Activated naive CD8-positive, alpha-beta T cell treated with anti-CD3 and anti-CD28 coated beads for 36 hours (primary cell): ENCODE measurements around the gene FAM13B. TPM values are rescaled to one million over a fixed set of nuclear protein-coding genes. Genes with fewer than 3 reads are reported as not detected.
"Not testable (repeated sequence)": the region's sequence is repeated elsewhere in the genome, so short reads cannot be mapped to it uniquely, and the experiment has no call there.

ENCODE experiments used
- DNase-seq: peaks from one replicate; pipeline ENCODE4 v3.0.0; 2021
- H3K27ac Mint-ChIP-seq: one replicate; pipeline ENCODE4 v1.8.0; 2022; ENCODE audit warnings: mild to moderate bottlenecking, moderate library complexity, mixed read lengths
- H3K27me3 Mint-ChIP-seq: one replicate; pipeline ENCODE4 v1.8.0; 2022; ENCODE audit warnings: mild to moderate bottlenecking, mixed read lengths
- H3K36me3 Mint-ChIP-seq: one replicate; pipeline ENCODE4 v1.8.0; 2021; ENCODE audit warnings: mild to moderate bottlenecking, mixed read lengths
- H3K4me1 Mint-ChIP-seq: one replicate; pipeline ENCODE4 v1.8.0; 2021; ENCODE audit warnings: mixed read lengths
- H3K4me3 Mint-ChIP-seq: one replicate; pipeline ENCODE4 v1.8.0; 2022; ENCODE audit warnings: mild to moderate bottlenecking, moderate library complexity, mixed read lengths
- H3K9me3 Mint-ChIP-seq: one replicate; pipeline ENCODE4 v1.8.0; 2022; ENCODE audit warnings: mixed read lengths
- total RNA-seq, 2 experiments: library from RNA; stranded (reverse); gene quantifications; one replicate each; pipeline ENCODE4 v1.2.3, GENCODE V29; 2021

Gene FAM13B
- total RNA-seq, 2 experiments from 2014 or later, result 17.8 to 18.2 TPM

DNA sequence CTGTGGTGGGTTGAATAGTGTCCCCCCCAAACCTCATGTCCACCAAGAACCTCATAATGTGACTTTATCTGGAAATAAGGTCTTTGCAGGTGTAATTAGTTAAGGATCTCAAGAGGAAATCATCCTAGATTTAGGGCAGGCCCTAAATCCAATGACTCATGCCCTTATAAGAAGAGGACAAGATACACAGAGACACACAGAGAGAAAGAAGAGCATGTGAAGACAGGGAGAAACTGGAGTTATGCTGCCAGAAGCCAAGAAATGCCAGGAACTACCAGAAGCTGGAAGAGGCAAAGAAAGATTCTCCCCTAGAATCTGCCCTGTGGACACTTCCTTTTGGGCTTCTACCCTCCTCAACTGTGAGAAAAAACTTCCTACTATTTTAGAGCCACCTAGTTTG, 8.8 kb downstream of the FAM13B start:
- no peak overlapping the region for H3K4me3 Mint-ChIP-seq
- peaks cover 30% of the 10 kb centered on the region for H3K36me3 Mint-ChIP-seq
- no peaks in the 10 kb centered on the region for H3K27me3 Mint-ChIP-seq
- H3K27ac Mint-ChIP-seq, result no peak overlapping the region
- H3K9me3 Mint-ChIP-seq, result no peaks in the 10 kb centered on the region
- no peak for DNase-seq
- peaks cover 56% of the 10 kb centered on the region for H3K4me1 Mint-ChIP-seq

GRCh38 chr5:138022912-138023311, 10.0 kb downstream of the FAM13B start:
- Mint-ChIP-seq H3K36me3 (peaks cover 33% of the 10 kb centered on the region), H3K9me3 (no peaks in the 10 kb centered on the region), H3K4me1 (peaks cover 55% of the 10 kb centered on the region), H3K4me3 (no peak overlapping the region), H3K27ac (no peak overlapping the region), H3K27me3 (no peaks in the 10 kb centered on the region)
- no peak for DNase-seq

- Mint-ChIP-seq H3K36me3 (peaks cover 27% of the 10 kb centered on the region), H3K27me3 (no peaks in the 10 kb centered on the region), H3K27ac (no peak overlapping the region), H3K4me1 (peaks cover 48% of the 10 kb centered on the region), H3K4me3 (no peak overlapping the region), H3K9me3 (no peaks in the 10 kb centered on the region)
- no peak for DNase-seq
These were observed 11.1 kb downstream of the FAM13B start for GRCh38 chr5:138021771-138022170.

- no peaks in the 10 kb centered on the region for H3K27me3 Mint-ChIP-seq
- H3K36me3 Mint-ChIP-seq, result peaks cover 35% of the 10 kb centered on the region
- peaks cover 31% of the 10 kb centered on the region for H3K4me1 Mint-ChIP-seq
- no peaks in the 10 kb centered on the region for H3K9me3 Mint-ChIP-seq
- H3K4me3 Mint-ChIP-seq, result no peak overlapping the region
- no peak overlapping the region for H3K27ac Mint-ChIP-seq
- DNase-seq, result no peak
These were observed 14.0 kb downstream of the FAM13B start for GRCh38 chr5:138018849-138019248.

DNA sequence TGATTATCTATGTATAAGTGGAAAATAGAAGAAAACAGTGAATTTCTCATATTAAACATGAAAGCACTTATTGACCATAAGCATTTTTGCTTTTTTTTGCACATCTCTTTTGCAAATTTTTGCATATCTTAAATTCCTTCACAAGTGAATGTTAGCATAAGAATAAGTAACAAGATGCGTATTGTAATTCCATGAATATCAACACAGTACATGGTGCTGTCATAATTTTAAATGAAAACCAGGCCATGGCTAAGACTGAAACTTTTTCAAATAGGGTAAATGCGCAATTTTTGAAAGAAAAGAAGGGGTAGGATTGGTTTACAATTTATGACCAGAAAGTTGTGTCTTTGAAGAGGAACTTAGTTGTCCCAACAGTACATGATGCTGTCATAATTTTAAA, 17.0 kb downstream of the FAM13B start:
- Mint-ChIP-seq H3K9me3 (no peaks in the 10 kb centered on the region), H3K27ac (no peak overlapping the region), H3K4me1 (peaks cover 8% of the 10 kb centered on the region), H3K36me3 (peaks cover 39% of the 10 kb centered on the region), H3K4me3 (no peak overlapping the region), H3K27me3 (no peaks in the 10 kb centered on the region)
- DNase-seq, result no peak

- H3K4me3 Mint-ChIP-seq, result no peak overlapping the region
- H3K27ac Mint-ChIP-seq, result no peak overlapping the region
- no peaks in the 10 kb centered on the region for H3K9me3 Mint-ChIP-seq
- peaks cover 19% of the 10 kb centered on the region for H3K36me3 Mint-ChIP-seq
- H3K27me3 Mint-ChIP-seq, result no peaks in the 10 kb centered on the region
- peaks cover 1% of the 10 kb centered on the region for H3K4me1 Mint-ChIP-seq
- DNase-seq, result no peak
These were observed 20.9 kb downstream of the FAM13B start for GRCh38 chr5:138011991-138012390.

- H3K27me3 Mint-ChIP-seq, result no peaks in the 10 kb centered on the region
- DNase-seq, result no peak
- H3K9me3 Mint-ChIP-seq, result peaks cover 16% of the 10 kb centered on the region
- no peak overlapping the region for H3K4me3 Mint-ChIP-seq
- peaks cover 57% of the 10 kb centered on the region for H3K36me3 Mint-ChIP-seq
- H3K4me1 Mint-ChIP-seq, result peaks cover 35% of the 10 kb centered on the region
- H3K27ac Mint-ChIP-seq, result no peak overlapping the region
These were observed 32.7 kb downstream of the FAM13B start for GRCh38 chr5:138000102-138000723.

DNA sequence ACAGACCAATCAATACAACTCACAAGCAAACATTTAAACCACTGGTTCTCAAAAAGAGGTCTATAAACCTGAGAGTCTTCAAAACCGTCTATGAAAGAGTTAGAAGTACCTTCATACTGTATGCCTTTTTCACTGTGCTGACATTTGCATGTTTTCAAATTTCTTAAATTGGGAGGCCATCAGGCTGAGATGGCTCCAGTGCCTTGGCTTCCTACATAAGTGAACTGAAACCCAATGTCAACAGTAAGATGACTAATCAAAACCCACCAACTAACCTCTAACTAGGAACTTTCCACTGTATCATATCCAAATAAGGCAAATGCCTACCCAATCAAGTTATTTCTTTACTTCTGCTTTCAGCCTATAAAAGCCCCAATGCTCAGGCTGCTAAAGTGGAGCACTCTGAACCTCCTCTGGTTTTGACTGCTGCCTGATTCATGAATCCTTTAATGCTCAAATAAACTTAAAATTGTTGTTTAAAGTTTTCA, 35.1 kb downstream of the FAM13B start:
- DNase-seq, result peak; percentile 6
- H3K27ac Mint-ChIP-seq, result peak overlapping the region; percentile 81
- H3K9me3 Mint-ChIP-seq, result peaks cover 16% of the 10 kb centered on the region
- no peak overlapping the region for H3K4me3 Mint-ChIP-seq
- peaks cover 54% of the 10 kb centered on the region for H3K36me3 Mint-ChIP-seq
- H3K27me3 Mint-ChIP-seq, result no peaks in the 10 kb centered on the region
- peaks cover 40% of the 10 kb centered on the region for H3K4me1 Mint-ChIP-seq

DNA sequence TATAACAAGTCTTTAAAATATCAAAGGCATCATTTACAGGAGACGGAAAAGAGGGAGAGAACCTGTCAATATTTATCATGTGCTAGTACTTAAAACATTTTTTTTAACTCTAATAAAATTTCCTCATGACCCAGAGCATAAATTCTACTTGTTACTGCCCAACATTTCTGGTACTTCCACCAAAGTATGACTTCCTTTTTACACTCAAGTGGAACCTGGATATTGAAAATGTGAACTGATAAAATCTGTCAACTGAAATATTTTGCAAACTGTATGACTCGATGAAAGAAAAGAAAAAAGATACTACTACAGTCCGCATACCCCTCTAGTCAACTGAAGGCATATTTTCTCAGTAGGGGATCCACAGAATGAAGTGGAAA, 37.1 kb downstream of the FAM13B start:
- H3K4me3 Mint-ChIP-seq, result no peak overlapping the region
- peaks cover 16% of the 10 kb centered on the region for H3K9me3 Mint-ChIP-seq
- H3K36me3 Mint-ChIP-seq, result peaks cover 52% of the 10 kb centered on the region

DNA sequence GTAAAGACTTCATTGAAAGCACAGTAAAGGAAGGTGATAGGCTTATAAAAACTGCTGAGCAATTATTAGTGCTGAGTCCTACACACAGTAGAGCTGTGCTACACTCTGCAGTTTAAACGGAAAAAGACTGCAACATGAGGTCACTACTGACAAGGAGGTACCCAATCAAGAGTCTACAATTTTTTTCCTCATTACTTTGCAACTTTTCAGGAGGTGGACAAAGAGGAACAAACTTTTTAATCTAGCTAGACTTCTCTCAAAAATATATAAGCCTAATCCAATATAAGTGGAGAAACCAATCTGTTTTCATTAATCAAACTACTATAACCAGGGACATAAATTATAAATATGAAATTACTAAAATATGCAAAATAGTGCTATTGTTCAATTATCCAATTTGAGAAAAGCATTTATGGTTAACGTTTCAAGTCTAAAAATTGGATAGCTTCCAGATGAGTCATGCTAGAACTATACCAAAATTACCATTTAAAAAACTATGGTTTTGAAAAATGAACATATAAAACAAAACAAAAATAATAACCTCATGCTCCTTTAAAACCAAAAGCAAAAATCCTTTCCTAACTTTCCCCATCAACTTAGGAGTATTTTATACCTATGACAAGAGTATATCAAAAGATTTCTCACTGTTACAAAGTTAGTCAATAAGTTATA, 37.7 kb downstream of the FAM13B start:
- peaks cover 43% of the 10 kb centered on the region for H3K4me1 Mint-ChIP-seq

More for the DNA sequence above, 37.1 kb downstream of the FAM13B start:
- no peak overlapping the region for H3K27ac Mint-ChIP-seq
- H3K4me1 Mint-ChIP-seq, result peaks cover 42% of the 10 kb centered on the region
- DNase-seq, result no peak
- no peaks in the 10 kb centered on the region for H3K27me3 Mint-ChIP-seq

DNA sequence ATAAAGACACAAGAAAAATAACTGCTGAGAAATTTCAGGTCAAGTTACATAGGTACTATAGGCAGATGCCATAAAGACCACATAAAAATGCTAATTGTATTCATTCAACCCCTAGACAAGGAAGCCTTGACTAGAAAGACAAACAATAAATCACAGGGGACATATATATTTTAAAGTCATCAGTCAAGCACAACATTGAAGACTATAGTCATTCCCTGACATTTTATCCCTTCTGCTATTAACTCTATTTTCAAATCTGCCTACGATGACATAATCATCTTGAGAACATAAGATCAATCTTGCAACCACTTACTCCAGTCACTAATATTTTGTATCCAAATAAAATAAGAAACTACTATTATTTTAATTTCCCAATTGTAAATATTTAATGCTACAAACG, 38.3 kb downstream of the FAM13B start:
- Mint-ChIP-seq H3K4me1 (peaks cover 38% of the 10 kb centered on the region), H3K27ac (no peak overlapping the region), H3K4me3 (no peak overlapping the region), H3K9me3 (peaks cover 14% of the 10 kb centered on the region), H3K36me3 (peaks cover 44% of the 10 kb centered on the region), H3K27me3 (no peaks in the 10 kb centered on the region)
- no peak for DNase-seq

More for the DNA sequence above, 37.7 kb downstream of the FAM13B start:
- H3K27ac Mint-ChIP-seq, result no peak overlapping the region
- H3K36me3 Mint-ChIP-seq, result peaks cover 49% of the 10 kb centered on the region
- peaks cover 16% of the 10 kb centered on the region for H3K9me3 Mint-ChIP-seq
- no peak overlapping the region for H3K4me3 Mint-ChIP-seq
- no peak for DNase-seq
- H3K27me3 Mint-ChIP-seq, result no peaks in the 10 kb centered on the region

- Mint-ChIP-seq H3K9me3 (no peaks in the 10 kb centered on the region), H3K4me1 (peaks cover 15% of the 10 kb centered on the region), H3K27me3 (no peaks in the 10 kb centered on the region), H3K4me3 (no peak overlapping the region), H3K36me3 (peaks cover 18% of the 10 kb centered on the region), H3K27ac (no peak overlapping the region)
- no peak for DNase-seq
These were observed 43.5 kb downstream of the FAM13B start for GRCh38 chr5:137989419-137989818.

GRCh38 chr5:137975208-137975607, 57.7 kb downstream of the FAM13B start:
- Mint-ChIP-seq H3K27ac (peak overlapping the region; percentile 15), H3K4me1 (no peaks in the 10 kb centered on the region), H3K27me3 (no peaks in the 10 kb centered on the region), H3K9me3 (peaks cover 14% of the 10 kb centered on the region), H3K4me3 (no peak overlapping the region), H3K36me3 (peaks cover 61% of the 10 kb centered on the region)
- DNase-seq, result no peak

DNA sequence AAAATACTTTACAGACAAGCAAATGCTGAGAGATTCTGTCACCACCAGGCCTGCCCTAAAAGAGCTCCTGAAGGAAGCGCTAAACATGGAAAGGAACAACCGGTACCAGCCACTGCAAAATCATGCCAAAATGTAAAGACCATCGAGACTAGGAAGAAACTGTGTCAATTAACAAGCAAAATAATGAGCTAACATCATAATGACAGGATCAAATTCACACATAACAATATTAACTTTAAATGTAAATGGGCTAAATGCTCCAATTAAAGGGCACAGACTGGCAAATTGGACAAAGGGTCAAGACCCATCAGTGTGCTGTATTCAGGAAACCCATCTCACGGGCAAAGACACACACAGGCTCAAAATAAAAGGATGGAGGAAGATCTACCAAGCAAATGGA, 62.5 kb downstream of the FAM13B start:
- H3K4me3 Mint-ChIP-seq, DNase-seq, H3K27ac Mint-ChIP-seq, H3K4me1 Mint-ChIP-seq, H3K27me3 Mint-ChIP-seq: not testable (repeated sequence)
- Mint-ChIP-seq H3K9me3 (peaks cover 11% of the 10 kb centered on the region), H3K36me3 (peaks cover 49% of the 10 kb centered on the region)

DNA sequence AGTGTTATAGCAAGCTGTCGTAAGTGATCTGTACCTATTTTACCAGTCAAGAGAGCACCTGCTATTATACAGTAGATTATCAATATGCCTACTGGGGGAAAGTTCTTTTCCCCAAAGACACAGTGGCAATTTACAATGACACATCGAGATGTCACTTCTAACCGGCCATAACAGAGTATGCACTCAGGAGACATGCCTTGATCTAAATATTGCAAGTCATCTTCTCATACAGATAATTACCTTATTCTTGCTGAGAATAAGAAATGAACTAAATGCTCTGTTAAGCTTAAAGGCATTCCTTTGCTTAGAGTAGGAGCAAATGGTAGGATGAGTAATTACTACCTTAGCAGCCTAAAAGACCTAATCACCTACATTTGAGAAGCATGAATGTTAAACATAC, 72.1 kb downstream of the FAM13B start:
- H3K9me3 Mint-ChIP-seq, result no peaks in the 10 kb centered on the region
- H3K4me3 Mint-ChIP-seq, result no peak overlapping the region
- peaks cover 15% of the 10 kb centered on the region for H3K36me3 Mint-ChIP-seq
- H3K27me3 Mint-ChIP-seq, result no peaks in the 10 kb centered on the region
- H3K27ac Mint-ChIP-seq, result no peak overlapping the region
- no peak for DNase-seq
- H3K4me1 Mint-ChIP-seq, result peaks cover 2% of the 10 kb centered on the region

GRCh38 chr5:137960141-137960540, 72.7 kb downstream of the FAM13B start:
- H3K36me3 Mint-ChIP-seq, result peaks cover 13% of the 10 kb centered on the region
- no peaks in the 10 kb centered on the region for H3K27me3 Mint-ChIP-seq
- H3K9me3 Mint-ChIP-seq, result no peaks in the 10 kb centered on the region
- no peak overlapping the region for H3K27ac Mint-ChIP-seq
- peaks cover 2% of the 10 kb centered on the region for H3K4me1 Mint-ChIP-seq
- no peak for DNase-seq
- no peak overlapping the region for H3K4me3 Mint-ChIP-seq
